SU-DHL-6 (cell line): ENCODE results near the gene UBC.

ENCODE experiments used
- EZH2phosphoT487 ChIP-seq: fragments of 200-600 bp; sonication (generic), shearing (Covaris generic); conservative IDR thresholded peaks from 2 replicates; pipeline ENCODE4 v1.6.1; 2018; ENCODE audit warnings: mild to moderate bottlenecking, antibody characterized with exemption, low read length, moderate library complexity, mixed read lengths
- TF ChIP-seq, protein P1 (sequence below): fragments of 200-600 bp; sonication (generic); IDR thresholded peaks from one replicate; pipeline ENCODE4 v1.5.1; 2017; ENCODE audit warnings: antibody characterized with exemption, mild to moderate bottlenecking, low read length, moderate library complexity; ENCODE audit not compliant: insufficient read depth, poor library complexity, severe bottlenecking

DNA sequence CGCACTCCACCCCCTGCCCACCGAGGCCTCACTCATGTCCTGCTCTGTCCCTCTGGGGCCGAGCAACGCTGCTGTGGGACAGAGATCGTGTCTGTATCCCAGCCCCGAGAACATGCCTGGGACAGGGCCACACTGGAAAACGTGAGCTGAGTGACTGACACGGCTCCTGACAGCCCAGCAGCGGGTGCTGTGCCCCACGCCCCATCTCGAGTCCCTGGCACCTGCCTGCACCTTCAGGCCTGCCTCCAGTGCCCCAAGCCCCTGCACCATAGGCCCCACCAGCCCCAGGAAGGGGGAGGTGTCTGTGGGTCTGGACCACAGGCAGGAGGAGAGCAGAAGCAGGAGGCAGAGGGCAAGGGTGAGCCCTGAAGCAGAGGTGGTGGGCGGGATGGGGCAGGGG lies 34.6 kb upstream of the UBC start:
- TF ChIP-seq EZH2phosphoT487, result no peak
- TF ChIP-seq, protein P1, sequence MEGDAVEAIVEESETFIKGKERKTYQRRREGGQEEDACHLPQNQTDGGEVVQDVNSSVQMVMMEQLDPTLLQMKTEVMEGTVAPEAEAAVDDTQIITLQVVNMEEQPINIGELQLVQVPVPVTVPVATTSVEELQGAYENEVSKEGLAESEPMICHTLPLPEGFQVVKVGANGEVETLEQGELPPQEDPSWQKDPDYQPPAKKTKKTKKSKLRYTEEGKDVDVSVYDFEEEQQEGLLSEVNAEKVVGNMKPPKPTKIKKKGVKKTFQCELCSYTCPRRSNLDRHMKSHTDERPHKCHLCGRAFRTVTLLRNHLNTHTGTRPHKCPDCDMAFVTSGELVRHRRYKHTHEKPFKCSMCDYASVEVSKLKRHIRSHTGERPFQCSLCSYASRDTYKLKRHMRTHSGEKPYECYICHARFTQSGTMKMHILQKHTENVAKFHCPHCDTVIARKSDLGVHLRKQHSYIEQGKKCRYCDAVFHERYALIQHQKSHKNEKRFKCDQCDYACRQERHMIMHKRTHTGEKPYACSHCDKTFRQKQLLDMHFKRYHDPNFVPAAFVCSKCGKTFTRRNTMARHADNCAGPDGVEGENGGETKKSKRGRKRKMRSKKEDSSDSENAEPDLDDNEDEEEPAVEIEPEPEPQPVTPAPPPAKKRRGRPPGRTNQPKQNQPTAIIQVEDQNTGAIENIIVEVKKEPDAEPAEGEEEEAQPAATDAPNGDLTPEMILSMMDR, result no peak
